ENCODE data around the gene FBXO31.
"Not testable (repeated sequence)": the region's sequence is repeated elsewhere in the genome, so short reads cannot be mapped to it uniquely, and the experiment has no call there.

FBXO31 gene

DNA sequence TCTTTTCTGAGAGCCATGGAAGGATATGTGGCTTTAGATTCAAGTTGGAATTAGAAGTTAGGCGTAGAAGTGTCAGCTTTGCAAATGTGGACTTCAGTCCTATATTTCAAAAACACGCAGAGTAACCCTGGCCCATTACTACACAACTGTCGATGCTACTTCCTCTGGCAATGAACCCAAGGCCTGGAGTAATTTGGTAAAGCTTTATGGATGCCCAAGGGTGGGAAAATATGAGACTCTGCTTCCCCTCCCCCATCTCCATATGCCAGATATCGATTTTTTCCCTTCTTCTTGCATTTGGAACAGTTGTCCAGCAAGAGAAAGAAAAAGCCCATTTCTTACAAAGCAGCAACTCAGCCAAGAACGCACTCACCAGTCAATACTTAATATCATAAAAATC is 5.7 kb upstream of the FBXO31 start:
- TF ChIP-seq, protein P1, sequence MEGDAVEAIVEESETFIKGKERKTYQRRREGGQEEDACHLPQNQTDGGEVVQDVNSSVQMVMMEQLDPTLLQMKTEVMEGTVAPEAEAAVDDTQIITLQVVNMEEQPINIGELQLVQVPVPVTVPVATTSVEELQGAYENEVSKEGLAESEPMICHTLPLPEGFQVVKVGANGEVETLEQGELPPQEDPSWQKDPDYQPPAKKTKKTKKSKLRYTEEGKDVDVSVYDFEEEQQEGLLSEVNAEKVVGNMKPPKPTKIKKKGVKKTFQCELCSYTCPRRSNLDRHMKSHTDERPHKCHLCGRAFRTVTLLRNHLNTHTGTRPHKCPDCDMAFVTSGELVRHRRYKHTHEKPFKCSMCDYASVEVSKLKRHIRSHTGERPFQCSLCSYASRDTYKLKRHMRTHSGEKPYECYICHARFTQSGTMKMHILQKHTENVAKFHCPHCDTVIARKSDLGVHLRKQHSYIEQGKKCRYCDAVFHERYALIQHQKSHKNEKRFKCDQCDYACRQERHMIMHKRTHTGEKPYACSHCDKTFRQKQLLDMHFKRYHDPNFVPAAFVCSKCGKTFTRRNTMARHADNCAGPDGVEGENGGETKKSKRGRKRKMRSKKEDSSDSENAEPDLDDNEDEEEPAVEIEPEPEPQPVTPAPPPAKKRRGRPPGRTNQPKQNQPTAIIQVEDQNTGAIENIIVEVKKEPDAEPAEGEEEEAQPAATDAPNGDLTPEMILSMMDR (IDR thresholded peaks at IDR 0.05; ENCODE audit: low read depth, low read length) = no peak
- no peak for DNase-seq (ENCODE audit: extremely low read depth, low read depth)

DNA sequence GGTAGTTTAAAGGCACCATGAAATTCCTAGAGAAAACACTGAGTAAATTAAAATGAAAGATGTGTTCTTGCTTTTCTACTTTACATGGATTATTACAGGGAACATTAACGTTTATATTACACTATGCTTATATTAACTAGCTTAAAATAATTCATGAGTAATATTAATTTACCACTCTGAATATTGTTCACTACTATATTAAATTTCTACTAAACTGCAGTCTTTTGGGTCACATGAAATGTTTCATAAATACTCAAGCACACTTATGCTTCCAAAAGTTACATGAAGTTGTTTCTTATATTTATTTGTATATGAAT is 5.2 kb upstream of the FBXO31 start:
- TF ChIP-seq, protein P1 (IDR thresholded peaks at IDR 0.05; ENCODE audit: low read depth, low read length) = no peak
- no peak for DNase-seq (ENCODE audit: extremely low read depth, low read depth)

DNA sequence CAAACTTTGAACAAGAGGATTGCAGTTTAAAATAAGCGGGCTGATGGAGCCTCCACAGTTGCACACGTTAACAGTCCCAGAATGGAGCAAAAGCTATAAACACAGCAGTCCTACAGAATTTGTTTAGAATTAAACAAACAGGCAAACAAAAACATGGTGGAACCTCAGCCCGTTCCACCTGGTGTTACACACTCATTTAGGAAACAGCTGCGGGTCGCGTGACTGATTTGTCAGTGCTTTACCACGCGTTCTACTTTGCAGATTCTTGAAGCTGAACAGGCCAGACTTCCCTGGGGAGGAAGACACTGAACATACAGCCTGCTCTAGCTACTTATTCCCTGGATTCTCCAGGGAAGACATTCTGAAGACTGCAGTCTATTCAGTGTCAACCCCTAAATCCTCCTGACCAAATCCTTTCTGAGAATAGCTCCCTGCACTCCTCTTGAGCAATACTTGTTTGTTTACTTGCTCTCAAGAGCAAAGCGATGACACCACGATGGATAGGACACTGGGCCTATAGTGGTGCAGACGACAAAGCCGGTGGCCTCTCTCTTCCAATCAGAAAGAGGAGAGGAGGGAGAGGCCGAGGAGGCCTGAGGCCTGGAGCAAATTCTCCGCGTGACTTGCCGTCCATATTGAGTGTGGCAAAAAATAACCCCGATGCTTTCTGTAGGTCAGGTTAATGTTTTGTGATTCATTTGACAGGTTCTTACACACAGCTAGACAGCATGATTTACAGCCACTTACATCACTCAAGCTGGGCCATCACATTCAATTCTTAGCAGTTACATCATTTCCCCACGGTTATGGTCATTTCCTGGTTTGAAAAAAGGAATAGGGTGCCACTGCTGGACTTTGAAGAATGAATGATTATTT is 4.6 kb upstream of the FBXO31 start:
- peak; percentile 97 for DNase-seq (ENCODE audit: extremely low read depth, low read depth)
- TF ChIP-seq, protein P1 (IDR thresholded peaks at IDR 0.05; ENCODE audit: low read depth, low read length) = no peak

DNA sequence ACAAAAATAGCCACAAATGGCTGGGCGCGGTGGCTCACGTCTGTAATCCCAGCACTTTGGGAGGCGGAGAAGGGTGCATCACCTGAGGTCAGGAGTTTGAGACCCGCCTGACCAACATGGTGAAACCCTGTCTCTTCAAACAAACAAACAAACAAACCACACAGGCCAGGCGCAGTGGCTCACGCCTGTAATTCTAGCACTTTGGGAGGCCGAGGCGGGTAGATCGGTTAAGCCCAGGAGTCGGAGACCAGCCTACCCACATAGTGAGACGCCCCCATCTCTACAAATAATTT is 1.2 kb upstream of the FBXO31 start:
- not testable (repeated sequence) for DNase-seq (ENCODE audit: extremely low read depth, low read depth)

DNA sequence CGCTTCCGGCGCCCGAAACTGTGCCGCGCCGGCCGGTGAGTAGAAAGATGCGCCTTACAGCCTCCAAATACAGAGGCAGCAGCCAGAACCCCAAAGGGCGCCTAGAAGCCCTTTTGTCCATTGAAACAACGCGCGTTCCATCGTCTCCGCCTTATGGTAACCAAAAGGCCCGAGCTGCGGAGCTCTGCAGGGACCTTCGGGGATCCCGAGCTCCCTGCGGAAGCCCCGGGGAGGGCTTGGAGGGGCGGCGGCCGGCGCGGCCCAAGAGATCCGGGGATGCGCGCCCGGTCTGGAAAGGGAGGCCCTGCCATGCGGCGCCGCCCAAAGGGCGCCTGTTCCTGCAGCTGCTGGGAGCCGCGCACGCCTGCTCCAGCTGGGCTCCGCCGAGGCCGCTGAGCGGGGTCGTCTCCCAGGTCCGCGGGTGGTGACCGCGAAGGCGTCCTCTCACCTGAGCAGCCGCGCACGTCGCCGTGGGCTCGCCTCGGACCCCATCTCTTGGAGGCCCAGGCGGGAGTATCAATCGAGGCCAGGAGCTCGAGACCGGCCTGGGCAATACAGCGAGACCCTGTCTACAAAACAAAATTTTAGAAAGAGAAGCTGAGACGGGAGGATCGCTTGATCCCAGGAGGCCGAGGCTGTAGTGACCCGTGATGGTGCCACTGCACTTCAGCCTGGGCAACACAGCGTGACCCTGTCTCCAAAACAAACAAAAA is 742 bp upstream of the FBXO31 start:
- TF ChIP-seq, protein P1 (IDR thresholded peaks at IDR 0.05; ENCODE audit: low read depth, low read length) = no peak
- no peak for DNase-seq (ENCODE audit: extremely low read depth, low read depth)

DNA sequence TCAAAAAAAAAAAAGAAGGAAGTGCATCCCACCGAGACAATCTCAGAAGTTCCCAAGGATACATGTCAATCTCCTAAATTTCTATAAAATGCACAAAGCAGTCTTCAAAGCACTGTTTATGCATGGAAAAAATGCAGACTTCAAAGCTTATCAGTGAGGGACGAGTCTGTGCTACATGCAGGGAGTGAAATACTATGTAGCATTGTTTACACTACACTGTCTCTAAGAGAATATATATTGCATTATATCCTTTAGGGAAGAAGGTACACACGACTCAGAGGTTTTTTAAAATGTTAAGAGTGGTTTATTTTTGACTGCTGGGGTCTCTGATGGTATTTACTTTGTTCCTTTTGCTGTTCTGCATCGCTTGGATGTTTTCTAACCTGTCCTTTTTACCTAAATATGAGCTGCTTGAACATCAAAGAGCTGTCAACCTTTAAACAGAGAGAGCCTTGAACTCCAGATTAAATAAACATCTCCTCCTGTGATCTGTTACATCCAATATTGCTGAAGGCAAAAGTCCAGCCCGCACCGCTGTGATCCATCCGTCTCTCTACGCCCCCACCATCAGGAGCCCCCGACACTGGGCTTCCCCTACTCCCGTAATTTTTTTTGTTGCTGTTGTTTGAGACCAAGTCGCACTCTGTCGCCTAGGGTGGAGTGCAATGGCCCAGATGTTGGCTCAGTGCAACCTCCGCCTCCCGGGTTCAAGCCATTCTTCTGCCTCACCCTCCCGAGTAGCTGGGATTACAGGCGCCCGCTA is 1.4 kb downstream of the FBXO31 start:
- DNase-seq (ENCODE audit: extremely low read depth, low read depth) = no peak
- TF ChIP-seq, protein P1 (IDR thresholded peaks at IDR 0.05; ENCODE audit: low read depth, low read length) = no peak

DNA sequence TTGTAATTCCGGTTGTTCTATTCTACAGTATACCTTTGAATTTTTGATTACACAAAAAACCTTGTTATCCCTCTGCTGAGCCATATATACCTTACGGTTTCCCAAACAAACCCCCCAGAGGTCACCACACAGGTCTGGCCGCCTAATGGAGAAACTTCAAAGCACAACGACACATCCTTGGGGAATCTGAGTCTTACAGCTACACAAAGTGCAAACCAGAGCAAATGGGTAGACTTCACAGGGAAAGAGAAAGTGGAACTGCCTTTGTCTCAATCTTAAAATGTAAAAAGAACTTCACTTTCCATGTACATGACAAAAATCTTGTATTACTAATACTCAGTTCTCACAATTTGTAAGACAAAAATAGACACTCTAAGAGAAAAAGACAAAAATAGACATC is 2.7 kb downstream of the FBXO31 start:
- DNase-seq (ENCODE audit: extremely low read depth, low read depth) = no peak
- TF ChIP-seq, protein P1 (IDR thresholded peaks at IDR 0.05; ENCODE audit: low read depth, low read length) = no peak; the same call in 1 of the 2 replicates

Data from AG09319 (cell line).